Measurements from ENCODE around the gene FUBP3.

DNA sequence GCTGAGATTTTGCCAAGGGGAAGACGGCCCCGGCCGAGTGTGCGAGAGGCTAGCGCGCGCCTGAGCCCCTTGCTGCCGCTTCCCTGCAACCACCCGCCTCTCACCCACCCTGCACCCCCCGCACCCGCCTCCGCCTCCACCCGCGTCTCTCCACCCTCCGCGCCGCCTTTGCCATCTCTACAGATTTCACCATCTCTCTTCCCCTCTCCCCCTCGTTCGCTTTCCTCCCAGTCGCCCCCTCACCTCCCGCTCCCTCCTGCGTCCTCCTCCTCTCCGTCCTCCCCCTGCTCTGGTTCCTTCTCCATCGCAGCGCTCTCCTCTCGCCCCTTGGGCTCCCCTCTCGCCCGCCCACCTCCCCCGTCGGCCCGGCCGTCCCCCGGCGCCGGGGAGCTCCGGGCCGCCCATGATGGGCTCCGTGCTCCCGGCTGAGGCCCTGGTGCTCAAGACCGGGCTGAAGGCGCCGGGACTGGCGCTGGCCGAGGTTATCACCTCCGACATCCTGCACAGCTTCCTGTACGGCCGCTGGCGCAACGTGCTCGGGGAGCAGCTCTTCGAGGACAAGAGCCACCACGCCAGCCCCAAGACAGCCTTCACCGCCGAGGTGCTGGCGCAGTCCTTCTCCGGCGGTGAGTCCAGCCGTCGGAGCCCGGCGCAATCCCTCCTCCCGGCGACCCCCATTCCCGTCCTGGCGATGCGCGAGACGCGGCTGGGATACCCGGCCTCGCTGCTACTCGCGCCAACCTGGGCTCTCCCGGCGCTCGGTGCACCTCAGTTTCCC is 85.1 kb downstream of the FUBP3 start, which contains the start of gene PRDM12:
- TF ChIP-seq POLR2A (IDR thresholded peaks at IDR 0.05): no peak
- no peak for TF ChIP-seq CTCF (IDR thresholded peaks at IDR 0.05)
- no peak for TF ChIP-seq POLR2AphosphoS5 (IDR thresholded peaks at IDR 0.05)

Data from stomach (tissue), 4 donors.